ENCODE data around the gene SLC43A1.

SLC43A1 gene

DNA sequence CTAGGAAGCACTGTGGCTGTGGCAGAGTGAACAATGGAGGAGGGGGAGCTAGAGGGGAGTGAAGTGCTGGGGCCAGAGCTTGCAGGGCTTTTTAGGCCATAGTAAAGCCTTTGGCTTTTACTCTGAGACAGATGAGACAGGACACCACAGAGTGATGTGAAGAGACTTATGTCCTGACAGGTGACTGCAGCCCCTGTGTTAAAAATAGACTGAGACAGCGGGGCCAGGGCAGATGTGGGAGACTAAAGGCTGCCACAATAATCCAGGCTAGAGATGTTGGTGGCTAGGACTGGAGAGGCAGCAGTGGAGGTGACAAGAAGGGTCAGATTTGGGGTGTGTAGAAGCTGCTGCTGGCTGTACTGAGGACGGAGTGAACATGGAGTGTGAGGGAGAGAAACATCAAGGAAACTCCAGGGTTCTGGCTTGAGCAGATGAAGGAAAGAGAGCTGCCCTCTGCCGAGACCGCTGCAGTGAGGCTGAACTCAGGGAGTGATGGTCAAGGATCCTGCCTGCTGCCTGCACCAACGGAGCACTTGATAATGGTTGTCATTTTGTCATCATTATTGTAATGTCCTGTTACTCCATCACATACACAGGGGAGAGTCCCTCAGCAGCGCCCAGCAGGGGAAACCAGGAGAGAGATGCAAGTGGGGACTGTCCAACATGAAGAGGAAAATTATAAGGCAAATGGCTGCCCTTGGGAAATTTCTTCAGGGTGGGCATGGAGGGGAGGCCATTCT, 27.4 kb downstream of the SLC43A1 start:
- DNase-seq (ENCODE audit: extremely low read depth, low read depth), result no peak
- TF ChIP-seq, protein P1, sequence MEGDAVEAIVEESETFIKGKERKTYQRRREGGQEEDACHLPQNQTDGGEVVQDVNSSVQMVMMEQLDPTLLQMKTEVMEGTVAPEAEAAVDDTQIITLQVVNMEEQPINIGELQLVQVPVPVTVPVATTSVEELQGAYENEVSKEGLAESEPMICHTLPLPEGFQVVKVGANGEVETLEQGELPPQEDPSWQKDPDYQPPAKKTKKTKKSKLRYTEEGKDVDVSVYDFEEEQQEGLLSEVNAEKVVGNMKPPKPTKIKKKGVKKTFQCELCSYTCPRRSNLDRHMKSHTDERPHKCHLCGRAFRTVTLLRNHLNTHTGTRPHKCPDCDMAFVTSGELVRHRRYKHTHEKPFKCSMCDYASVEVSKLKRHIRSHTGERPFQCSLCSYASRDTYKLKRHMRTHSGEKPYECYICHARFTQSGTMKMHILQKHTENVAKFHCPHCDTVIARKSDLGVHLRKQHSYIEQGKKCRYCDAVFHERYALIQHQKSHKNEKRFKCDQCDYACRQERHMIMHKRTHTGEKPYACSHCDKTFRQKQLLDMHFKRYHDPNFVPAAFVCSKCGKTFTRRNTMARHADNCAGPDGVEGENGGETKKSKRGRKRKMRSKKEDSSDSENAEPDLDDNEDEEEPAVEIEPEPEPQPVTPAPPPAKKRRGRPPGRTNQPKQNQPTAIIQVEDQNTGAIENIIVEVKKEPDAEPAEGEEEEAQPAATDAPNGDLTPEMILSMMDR (IDR thresholded peaks at IDR 0.05; ENCODE audit: low read depth, low read length), result no peak

DNA sequence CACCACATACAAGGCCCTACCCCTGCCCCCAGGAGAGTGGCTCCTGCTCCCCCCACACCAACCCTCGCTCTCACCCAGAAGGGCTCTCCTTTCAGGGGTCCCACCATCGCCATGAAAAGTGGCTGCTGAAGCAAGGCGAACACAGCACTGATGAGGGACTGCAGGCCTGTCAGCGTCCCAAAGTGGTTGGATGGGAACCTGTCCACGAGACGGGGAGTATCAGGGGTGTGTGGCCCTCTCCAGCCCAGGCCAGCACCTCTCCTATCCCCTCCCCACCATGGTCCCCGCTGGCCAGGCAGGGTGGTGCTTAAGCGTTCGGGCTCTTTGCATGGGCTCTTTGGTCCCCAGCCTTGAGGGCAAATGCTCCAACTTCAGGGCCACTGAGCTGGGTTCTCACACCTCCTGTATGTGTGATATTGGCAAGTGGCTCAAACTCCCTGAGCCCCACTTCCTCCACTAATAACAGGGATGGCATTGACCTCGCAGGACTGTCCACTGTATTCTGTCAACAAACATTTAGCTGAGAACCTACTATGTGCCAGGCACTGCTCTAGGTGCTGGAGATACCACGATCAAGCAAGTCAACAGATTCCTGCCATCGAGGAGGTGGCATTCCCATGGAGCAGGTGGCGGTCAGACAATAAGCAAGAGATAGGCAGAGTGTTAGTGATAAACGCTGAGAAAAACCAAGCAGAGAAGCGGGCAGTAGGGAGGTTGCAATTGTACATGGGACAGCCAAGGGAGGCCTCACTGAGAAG, 28.3 kb downstream of the SLC43A1 start:
- TF ChIP-seq, protein P1 (IDR thresholded peaks at IDR 0.05; ENCODE audit: low read depth, low read length), result no peak
- DNase-seq (ENCODE audit: extremely low read depth, low read depth), result no peak

- TF ChIP-seq, protein P1 (IDR thresholded peaks at IDR 0.05; ENCODE audit: low read depth, low read length), result no peak
- DNase-seq (ENCODE audit: extremely low read depth, low read depth), result no peak
Measured at GRCh38 chr11:57485217-57485990, 30.1 kb downstream of the SLC43A1 start.

GRCh38 chr11:57484141-57484710, 31.3 kb downstream of the SLC43A1 start:
- no peak for DNase-seq (ENCODE audit: extremely low read depth, low read depth)
- TF ChIP-seq, protein P1 (IDR thresholded peaks at IDR 0.05; ENCODE audit: low read depth, low read length), result no peak

DNA sequence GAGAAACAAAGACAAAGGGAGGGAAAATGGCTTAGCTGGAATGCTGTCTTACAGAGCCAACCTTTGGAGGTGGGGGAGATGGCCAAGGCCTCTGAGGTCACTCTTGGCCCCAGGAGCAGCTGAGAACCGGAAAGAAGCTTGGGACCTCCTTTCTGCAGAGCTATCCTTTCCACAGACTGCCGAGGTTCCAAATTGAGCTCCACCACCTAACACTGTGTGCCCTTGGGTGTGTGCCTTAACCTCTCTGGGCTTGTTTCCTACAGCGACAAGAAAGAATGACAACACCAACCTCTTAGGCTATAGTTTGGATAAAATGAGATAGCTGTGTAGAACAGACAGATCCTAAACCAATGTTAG, 32.0 kb downstream of the SLC43A1 start:
- no peak for DNase-seq (ENCODE audit: extremely low read depth, low read depth)
- TF ChIP-seq, protein P1 (IDR thresholded peaks at IDR 0.05; ENCODE audit: low read depth, low read length), result no peak

GRCh38 chr11:57482782-57483561, 32.5 kb downstream of the SLC43A1 start:
- TF ChIP-seq, protein P1 (IDR thresholded peaks at IDR 0.05; ENCODE audit: low read depth, low read length), result peak; percentile 62
- no peak for DNase-seq (ENCODE audit: extremely low read depth, low read depth)

Data from AG09319 (cell line).